MCF 10A (cell line): Measurements from ENCODE around the gene LAMB3. TPM values are rescaled to one million over a fixed set of nuclear protein-coding genes. Genes with fewer than 3 reads are reported as not detected.

ENCODE experiments used
- BruUV-seq: library from RNA; stranded (reverse); fragments of 400-500 nt; replicated peaks from 2 replicates; lab custom pipeline; 2021; lab: Mats Ljungman, UMichigan
- CTCF ChIA-PET: fragments of 300-600 bp; sonication (Branson Sonifier 250); formaldehyde crosslinking; extraction: SDS; loops from one replicate; lab custom pipeline; 2021; ENCODE audit warnings: antibody characterized with exemption, inconsistent platforms; lab: Yijun Ruan, JAX
- POLR2A ChIA-PET: fragments of 300-600, 350-650 bp; sonication (Branson Sonifier 250); formaldehyde crosslinking; extraction: SDS; loops from one replicate; lab custom pipeline; 2020; ENCODE audit warnings: antibody characterized with exemption, inconsistent platforms; lab: Yijun Ruan, JAX
- DNase-seq: peaks from one replicate; pipeline ENCODE4 v3.0.0-alpha.2; 2018; ENCODE audit not compliant: unreplicated experiment
- H3K27ac Mint-ChIP-seq: one replicate; pipeline ENCODE4 v1.8.0; 2022; ENCODE audit warnings: mild to moderate bottlenecking, low read depth, mixed read lengths; ENCODE audit not compliant: unreplicated experiment
- H3K27me3 Mint-ChIP-seq: one replicate; pipeline ENCODE4 v1.8.0; 2022; ENCODE audit warnings: mixed read lengths; ENCODE audit not compliant: insufficient read depth, unreplicated experiment
- H3K36me3 Mint-ChIP-seq: one replicate; pipeline ENCODE4 v1.8.0; 2022; ENCODE audit warnings: mild to moderate bottlenecking, moderate library complexity, mixed read lengths; ENCODE audit not compliant: insufficient read depth, unreplicated experiment
- H3K4me1 Mint-ChIP-seq: one replicate; pipeline ENCODE4 v1.8.0; 2022; ENCODE audit warnings: mixed read lengths; ENCODE audit not compliant: insufficient read depth, unreplicated experiment
- H3K4me3 Mint-ChIP-seq: one replicate; pipeline ENCODE4 v1.8.0; 2022; ENCODE audit warnings: mild to moderate bottlenecking, moderate library complexity, mixed read lengths; ENCODE audit not compliant: unreplicated experiment
- H3K9me3 Mint-ChIP-seq: one replicate; pipeline ENCODE4 v1.8.0; 2022; ENCODE audit warnings: mixed read lengths; ENCODE audit not compliant: unreplicated experiment
- intact Hi-C: fragments of 100-400 bp; cut with micrococcal nuclease; formaldehyde crosslinking; loops from 2 replicates; pipeline ENCODE4 v1.14.1; 2022
- total RNA-seq: library from RNA; stranded (reverse); gene quantifications from 2 replicates; pipeline ENCODE4 v1.2.3, GENCODE V29; 2022
- TF ChIP-seq, protein P1 (sequence below): fragments of 200-600 bp; IDR thresholded peaks from one replicate; pipeline ENCODE4 v1.8.0; 2022; ENCODE audit warnings: antibody characterized with exemption, mild to moderate bottlenecking; ENCODE audit not compliant: unreplicated experiment

LAMB3 gene
- total RNA-seq, 1 experiment from 2014 or later = 1,572 TPM

DNA sequence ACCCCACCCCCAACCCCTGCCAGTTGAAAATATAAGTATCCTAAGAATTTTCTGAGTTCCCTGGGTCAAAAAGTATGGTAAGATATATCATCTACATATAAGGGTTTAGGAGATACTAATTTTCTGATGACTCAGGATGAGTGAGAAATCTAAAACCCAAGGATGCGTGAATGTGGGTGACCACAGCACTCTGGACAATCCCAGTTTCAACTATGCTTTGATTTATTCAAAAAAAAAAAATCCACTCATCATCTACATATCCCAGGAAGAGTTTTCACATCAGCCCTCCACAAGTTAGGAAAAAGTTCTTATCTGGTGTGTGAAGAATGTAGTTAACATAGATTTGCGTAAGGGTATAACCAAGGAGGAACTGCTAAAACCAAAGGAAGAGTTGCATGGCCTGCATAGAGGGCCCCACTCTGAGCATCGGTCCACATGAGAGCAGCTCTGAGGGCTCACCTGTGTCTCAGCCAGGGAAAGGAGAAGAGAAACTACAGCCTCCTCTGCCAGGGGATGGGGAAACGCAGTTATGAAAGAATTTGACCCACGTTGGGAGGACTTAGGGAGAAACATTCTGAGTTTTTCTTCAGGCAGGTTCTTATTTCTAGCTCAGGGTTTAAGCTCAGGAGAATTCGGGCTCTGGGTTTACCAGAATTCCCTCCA, 18.8 kb downstream of the LAMB3 start:
- POLR2A ChIA-PET = interaction anchor here (1.1 to 3.1 kb wide), 2 partner anchors 19 to 59 kb away, joined by 4 to 15 read pairs; partner anchors contain the start of gene LAMB3

DNA sequence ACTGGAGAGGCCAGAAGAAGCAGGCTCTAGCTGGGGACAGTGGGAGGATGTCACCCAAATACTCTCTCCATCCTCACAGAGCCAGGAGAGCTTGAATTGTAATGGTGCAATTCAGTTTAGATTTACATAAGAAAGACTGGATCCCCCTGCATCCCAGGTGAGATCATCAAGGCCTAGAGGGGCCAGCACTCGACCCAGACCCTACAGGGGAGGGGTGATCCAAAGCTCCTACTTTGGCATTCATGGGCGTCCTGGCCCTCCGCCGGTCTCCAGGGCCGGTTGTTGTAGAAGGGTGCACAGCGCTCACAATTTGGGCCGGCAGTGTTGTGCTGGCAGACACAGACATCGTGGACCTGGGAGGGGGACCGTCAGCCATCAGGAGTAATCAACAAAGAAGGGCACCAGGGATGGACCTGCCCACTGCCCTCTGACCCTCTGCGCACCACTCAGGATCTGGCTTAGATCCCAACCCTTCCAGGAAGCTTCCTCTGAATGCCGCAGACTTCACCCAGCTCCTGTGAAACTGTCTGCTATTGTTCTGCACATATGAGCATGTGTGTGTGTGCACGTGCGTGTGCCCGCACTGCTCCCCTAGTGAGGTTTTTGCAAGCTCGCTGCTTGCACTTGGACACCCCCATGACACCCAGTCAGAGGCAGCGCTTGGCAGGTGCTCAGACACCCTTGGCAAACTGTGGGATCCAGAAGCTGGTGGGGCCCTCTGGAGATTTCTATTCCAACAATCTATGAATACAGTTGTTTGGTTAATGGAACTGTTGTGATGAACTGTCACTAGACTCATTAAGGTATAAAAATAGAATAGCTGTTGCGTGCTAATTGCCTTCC, 21.6 kb downstream of the LAMB3 start:
- POLR2A ChIA-PET = interaction anchor here (0.6 to 5.9 kb wide), 11 partner anchors 9 to 58 kb away, joined by 3 to 52 read pairs (median 6); partner anchors contain the start of gene LAMB3
- H3K27ac Mint-ChIP-seq = peak overlapping the region; percentile 65
- BruUV-seq = no TSS peak
- TF ChIP-seq, protein P1, sequence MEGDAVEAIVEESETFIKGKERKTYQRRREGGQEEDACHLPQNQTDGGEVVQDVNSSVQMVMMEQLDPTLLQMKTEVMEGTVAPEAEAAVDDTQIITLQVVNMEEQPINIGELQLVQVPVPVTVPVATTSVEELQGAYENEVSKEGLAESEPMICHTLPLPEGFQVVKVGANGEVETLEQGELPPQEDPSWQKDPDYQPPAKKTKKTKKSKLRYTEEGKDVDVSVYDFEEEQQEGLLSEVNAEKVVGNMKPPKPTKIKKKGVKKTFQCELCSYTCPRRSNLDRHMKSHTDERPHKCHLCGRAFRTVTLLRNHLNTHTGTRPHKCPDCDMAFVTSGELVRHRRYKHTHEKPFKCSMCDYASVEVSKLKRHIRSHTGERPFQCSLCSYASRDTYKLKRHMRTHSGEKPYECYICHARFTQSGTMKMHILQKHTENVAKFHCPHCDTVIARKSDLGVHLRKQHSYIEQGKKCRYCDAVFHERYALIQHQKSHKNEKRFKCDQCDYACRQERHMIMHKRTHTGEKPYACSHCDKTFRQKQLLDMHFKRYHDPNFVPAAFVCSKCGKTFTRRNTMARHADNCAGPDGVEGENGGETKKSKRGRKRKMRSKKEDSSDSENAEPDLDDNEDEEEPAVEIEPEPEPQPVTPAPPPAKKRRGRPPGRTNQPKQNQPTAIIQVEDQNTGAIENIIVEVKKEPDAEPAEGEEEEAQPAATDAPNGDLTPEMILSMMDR = no peak
- no peak overlapping the region for H3K4me3 Mint-ChIP-seq
- DNase-seq = no peak
- CTCF ChIA-PET = interaction anchor here (0.5 to 10.9 kb wide), 22 partner anchors 7 to 731 kb away, joined by 3 to 140 read pairs (median 6); partner anchors contain the start of gene LAMB3
- no peaks in the 10 kb centered on the region for H3K27me3 Mint-ChIP-seq
- peaks cover 100% of the 10 kb centered on the region for H3K36me3 Mint-ChIP-seq
- H3K4me1 Mint-ChIP-seq = peaks cover 32% of the 10 kb centered on the region
- intact Hi-C loops = no loop called here
- no peaks in the 10 kb centered on the region for H3K9me3 Mint-ChIP-seq

More for the DNA sequence above, 18.8 kb downstream of the LAMB3 start:
- Mint-ChIP-seq H3K27ac (peak overlapping the region; percentile 83), H3K36me3 (peaks cover 100% of the 10 kb centered on the region), H3K4me3 (no peak overlapping the region), H3K27me3 (no peaks in the 10 kb centered on the region), H3K9me3 (no peaks in the 10 kb centered on the region), H3K4me1 (peaks cover 47% of the 10 kb centered on the region)
- BruUV-seq = no TSS peak
- CTCF ChIA-PET = interaction anchor here (0.9 to 2.3 kb wide), 4 partner anchors 10 to 32 kb away, joined by 3 to 18 read pairs (median 3); no protein-coding TSS in a partner anchor
- DNase-seq = no peak
- intact Hi-C loops = no loop called here
- TF ChIP-seq, protein P1 = no peak

DNA sequence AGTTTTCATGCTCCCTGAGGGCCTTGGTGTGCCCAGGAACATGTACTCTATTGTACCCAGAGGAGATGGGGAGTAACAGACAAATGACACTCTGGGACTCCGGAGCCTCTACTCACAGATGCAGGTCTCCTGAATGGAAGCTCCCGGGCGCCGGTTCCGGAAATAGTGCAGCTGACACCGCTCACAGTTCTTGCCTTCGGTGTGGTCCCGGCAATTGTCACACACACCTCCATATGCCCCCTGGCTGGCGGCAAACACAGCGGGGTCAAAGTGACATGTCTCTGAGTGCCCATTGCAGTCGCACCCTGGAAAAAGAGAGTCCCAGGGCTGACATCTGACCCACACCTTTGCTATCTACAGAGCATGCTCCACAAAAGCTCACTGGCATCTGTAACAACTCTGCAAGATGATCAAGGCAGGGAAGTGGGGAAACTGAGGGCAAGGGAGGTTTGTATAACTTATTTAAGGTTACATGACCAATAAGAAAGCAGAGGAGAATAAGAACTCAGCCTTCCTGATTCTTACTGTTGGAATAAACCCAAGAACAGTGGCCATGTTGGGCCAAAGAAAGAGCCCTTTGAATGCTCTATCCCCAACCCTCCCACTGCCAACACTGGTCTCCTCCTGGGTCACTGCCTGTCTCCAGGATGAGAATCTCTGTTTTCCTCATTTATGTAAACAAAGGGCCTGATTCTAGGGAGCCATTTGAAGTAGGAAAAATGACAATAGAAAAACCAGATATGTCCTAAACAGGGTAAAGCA, 22.4 kb downstream of the LAMB3 start:
- Mint-ChIP-seq H3K27me3 (no peaks in the 10 kb centered on the region), H3K36me3 (peaks cover 100% of the 10 kb centered on the region)

More for the DNA sequence above, 22.4 kb downstream of the LAMB3 start:
- intact Hi-C loops = no loop called here
- Mint-ChIP-seq H3K27ac (no peak overlapping the region), H3K9me3 (no peaks in the 10 kb centered on the region), H3K4me3 (no peak overlapping the region), H3K4me1 (peaks cover 29% of the 10 kb centered on the region)
- TF ChIP-seq, protein P1 = no peak
- POLR2A ChIA-PET = interaction anchor here (0.6 to 5.9 kb wide), 14 partner anchors 9 to 1227 kb away, joined by 3 to 52 read pairs (median 4); partner anchors contain the start of gene LAMB3
- BruUV-seq = no TSS peak
- CTCF ChIA-PET = interaction anchor here (0.5 to 10.9 kb wide), 21 partner anchors 11 to 730 kb away, joined by 3 to 140 read pairs (median 5); partner anchors contain the start of gene LAMB3
- no peak for DNase-seq
